OCI-LY3 (cell line): ENCODE measurements around the gene CRHR2.

Source experiments
- H2AFZ ChIP-seq: fragments of 200-600, 300-600 bp; shearing (Covaris generic); 2 replicates; pipeline ENCODE4 v1.6.0; 2014; ENCODE audit warnings: antibody characterized with exemption, low read depth, low read length
- H3K27ac ChIP-seq: fragments of 200-600, 300-600 bp; sonication (generic); 2 replicates; pipeline ENCODE4 v1.5.1; 2014; ENCODE audit warnings: mild to moderate bottlenecking, low read length, moderate library complexity, mixed read lengths
- H3K27me3 ChIP-seq: fragments of 200-600, 300-600 bp; sonication (generic); 2 replicates; pipeline ENCODE4 v1.6.1; 2014; ENCODE audit warnings: low read depth, low read length, mixed read lengths
- H3K36me3 ChIP-seq: fragments of 200-600, 300-600 bp; sonication (generic); replicated peaks from 2 replicates; pipeline ENCODE3; 2014; ENCODE audit warnings: low read depth, low read length, mixed read lengths
- H3K4me1 ChIP-seq: fragments of 300-600, 200-600 bp; sonication (generic); 2 replicates; pipeline ENCODE4 v1.6.1; 2014; ENCODE audit warnings: low read length, mixed read lengths
- H3K4me2 ChIP-seq: fragments of 200-600, 300-600 bp; sonication (generic); 2 replicates; pipeline ENCODE4 v1.6.1; 2014; ENCODE audit warnings: low read length, mixed read lengths
- H3K4me3 ChIP-seq: fragments of 300-600, 200-600 bp; sonication (generic); 2 replicates; pipeline ENCODE4 v1.5.1; 2014; ENCODE audit warnings: antibody characterized with exemption, mild to moderate bottlenecking, low read length, moderate library complexity
- H3K79me2 ChIP-seq: fragments of 300-600, 200-600 bp; shearing (Covaris generic); 2 replicates; pipeline ENCODE4 v1.6.1; 2014; ENCODE audit warnings: mild to moderate bottlenecking, low read length, mixed read lengths
- H3K9ac ChIP-seq: fragments of 300-600, 200-600 bp; shearing (Covaris generic); 2 replicates; pipeline ENCODE4 v1.6.0; 2014; ENCODE audit warnings: mild to moderate bottlenecking, low read length, moderate library complexity
- H3K9me3 ChIP-seq: fragments of 200-600, 300-600 bp; shearing (Covaris generic); 2 replicates; pipeline ENCODE4 v1.6.1; 2014; ENCODE audit warnings: low read length, mixed read lengths; ENCODE audit not compliant: insufficient read depth
- H4K20me1 ChIP-seq: fragments of 200-600, 300-600 bp; sonication (generic); 2 replicates; pipeline ENCODE4 v1.6.1; 2016; ENCODE audit warnings: low read length, mixed read lengths; ENCODE audit not compliant: insufficient read depth
- CTCF ChIP-seq: fragments of 200-600, 300-600 bp; sonication (generic); IDR thresholded peaks from 2 replicates; pipeline ENCODE4 v1.5.1; 2014; ENCODE audit warnings: antibody characterized with exemption, low read length, low read depth
- EZH2phosphoT487 ChIP-seq: fragments of 200-600 bp; shearing (Covaris generic); IDR thresholded peaks from 2 replicates; pipeline ENCODE4 v1.6.1; 2018; ENCODE audit warnings: antibody characterized with exemption, mixed run types, low read depth

The CRHR2 gene

GRCh38 chr7:30698481-30698880 lies 16.2 kb upstream of the CRHR2 start:
- Histone ChIP-seq H3K4me1 (no peaks in the 10 kb centered on the region), H3K36me3 (no peaks in the 10 kb centered on the region), H3K79me2 (no peaks in the 10 kb centered on the region), H4K20me1 (no peaks in the 10 kb centered on the region), H3K27ac (no peak overlapping the region), H3K9me3 (no peaks in the 10 kb centered on the region), H3K4me3 (no peak overlapping the region), H3K4me2 (no peak overlapping the region), H3K27me3 (0 out of 2 replicates have a peak, but pooled peaks cover 5% of the 10 kb centered on the region), H3K9ac (no peak overlapping the region), H2AFZ (no peak overlapping the region)
- TF ChIP-seq CTCF = no peak
- TF ChIP-seq EZH2phosphoT487 = no peak

GRCh38 chr7:30697719-30698460 lies 15.6 kb upstream of the CRHR2 start:
- Histone ChIP-seq H3K9ac (no peak overlapping the region), H3K4me1 (no peaks in the 10 kb centered on the region), H3K9me3 (no peaks in the 10 kb centered on the region), H3K27ac (no peak overlapping the region), H3K36me3 (no peaks in the 10 kb centered on the region), H2AFZ (no peak overlapping the region), H3K27me3 (0 out of 2 replicates have a peak, but pooled peaks cover 5% of the 10 kb centered on the region), H3K4me2 (no peak overlapping the region), H3K79me2 (no peaks in the 10 kb centered on the region), H4K20me1 (no peaks in the 10 kb centered on the region), H3K4me3 (no peak overlapping the region)
- TF ChIP-seq CTCF (no peak), EZH2phosphoT487 (no peak)

GRCh38 chr7:30694774-30695721 lies 12.8 kb upstream of the CRHR2 start:
- Histone ChIP-seq H3K36me3 (no peaks in the 10 kb centered on the region), H3K27ac (no peak overlapping the region)

More at GRCh38 chr7:30694774-30695721, 12.8 kb upstream of the CRHR2 start:
- TF ChIP-seq CTCF = no peak
- no peak for TF ChIP-seq EZH2phosphoT487
- no peak overlapping the region for H3K4me2 ChIP-seq
- H3K9me3 ChIP-seq = no peaks in the 10 kb centered on the region
- H3K4me1 ChIP-seq = no peaks in the 10 kb centered on the region
- H3K9ac ChIP-seq = no peak overlapping the region
- H4K20me1 ChIP-seq = no peaks in the 10 kb centered on the region
- no peak overlapping the region for H2AFZ ChIP-seq
- H3K27me3 ChIP-seq = no peaks in the 10 kb centered on the region
- no peak overlapping the region for H3K4me3 ChIP-seq
- H3K79me2 ChIP-seq = no peaks in the 10 kb centered on the region
